ENCODE data around the gene ENOPH1. TPM values are rescaled to one million over a fixed set of nuclear protein-coding genes. Genes with fewer than 3 reads are reported as not detected.

The ENOPH1 gene
- total RNA-seq, 3 donors from 2014 or later (not counting 1 experiment from before 2014, with no cell fraction given) = 21.0 to 26.1 (median 25.0) TPM

DNA sequence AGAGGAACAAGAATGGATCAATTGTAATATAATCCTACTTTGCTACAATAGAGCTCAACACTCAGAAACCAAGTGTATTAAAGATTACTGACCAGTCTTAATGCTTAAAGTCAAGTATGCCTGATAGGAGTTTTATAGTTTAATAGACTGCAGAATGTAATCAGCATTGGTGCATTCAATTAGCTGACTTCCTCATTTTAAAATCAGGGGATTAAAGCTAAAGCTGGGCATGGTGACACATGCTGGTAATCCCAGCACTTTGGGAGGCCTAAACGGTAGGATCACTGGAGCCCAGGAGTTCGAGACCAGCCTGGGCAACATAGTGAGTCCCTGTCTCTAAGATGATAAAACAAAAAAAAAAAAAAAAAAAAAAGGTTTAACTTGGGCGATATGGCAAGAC is 10.9 kb upstream of the ENOPH1 start:
- Histone ChIP-seq H3K9me3 (ENCODE audit: control insufficient read depth, insufficient read depth, low read length) (no peaks in the 10 kb centered on the region), H3K27ac (ENCODE audit: low read length) (no peak overlapping the region), H3K4me1 (ENCODE audit: control insufficient read depth, insufficient read depth, low read length) (peaks cover 5% of the 10 kb centered on the region), H3K4me3 (ENCODE audit: low read length) (no peak overlapping the region), H3K27me3 (ENCODE audit: control insufficient read depth, insufficient read depth, low read length) (no peaks in the 10 kb centered on the region), H3K36me3 (ENCODE audit: control insufficient read depth, insufficient read depth, low read length) (peaks cover 24% of the 10 kb centered on the region)
- Mint-ChIP-seq H3K27me3 (ENCODE audit: low read depth in 2 of 2) (peaks cover 0 to 6% of the 10 kb centered on the region in 2 donors), H3K4me1 (peaks cover 25 to 33% of the 10 kb centered on the region in 2 donors), H3K4me3 (no peak overlapping the region), H3K27ac (peak overlapping the region in 1 of 2 donors; percentile 16), H3K36me3 (peaks cover 7% of the 10 kb centered on the region), H3K9me3 (no peaks in the 10 kb centered on the region)
- intact Hi-C loops (cut with micrococcal nuclease) = no loop called here
- TF ChIP-seq, protein P1, sequence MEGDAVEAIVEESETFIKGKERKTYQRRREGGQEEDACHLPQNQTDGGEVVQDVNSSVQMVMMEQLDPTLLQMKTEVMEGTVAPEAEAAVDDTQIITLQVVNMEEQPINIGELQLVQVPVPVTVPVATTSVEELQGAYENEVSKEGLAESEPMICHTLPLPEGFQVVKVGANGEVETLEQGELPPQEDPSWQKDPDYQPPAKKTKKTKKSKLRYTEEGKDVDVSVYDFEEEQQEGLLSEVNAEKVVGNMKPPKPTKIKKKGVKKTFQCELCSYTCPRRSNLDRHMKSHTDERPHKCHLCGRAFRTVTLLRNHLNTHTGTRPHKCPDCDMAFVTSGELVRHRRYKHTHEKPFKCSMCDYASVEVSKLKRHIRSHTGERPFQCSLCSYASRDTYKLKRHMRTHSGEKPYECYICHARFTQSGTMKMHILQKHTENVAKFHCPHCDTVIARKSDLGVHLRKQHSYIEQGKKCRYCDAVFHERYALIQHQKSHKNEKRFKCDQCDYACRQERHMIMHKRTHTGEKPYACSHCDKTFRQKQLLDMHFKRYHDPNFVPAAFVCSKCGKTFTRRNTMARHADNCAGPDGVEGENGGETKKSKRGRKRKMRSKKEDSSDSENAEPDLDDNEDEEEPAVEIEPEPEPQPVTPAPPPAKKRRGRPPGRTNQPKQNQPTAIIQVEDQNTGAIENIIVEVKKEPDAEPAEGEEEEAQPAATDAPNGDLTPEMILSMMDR (IDR thresholded peaks at IDR 0.05) = no peak
- ATAC-seq (no peak), DNase-seq (no peak)
- WGBS (ENCODE audit: insufficient coverage) = 30% methylated on average over 1 of the region's 3 CpGs

DNA sequence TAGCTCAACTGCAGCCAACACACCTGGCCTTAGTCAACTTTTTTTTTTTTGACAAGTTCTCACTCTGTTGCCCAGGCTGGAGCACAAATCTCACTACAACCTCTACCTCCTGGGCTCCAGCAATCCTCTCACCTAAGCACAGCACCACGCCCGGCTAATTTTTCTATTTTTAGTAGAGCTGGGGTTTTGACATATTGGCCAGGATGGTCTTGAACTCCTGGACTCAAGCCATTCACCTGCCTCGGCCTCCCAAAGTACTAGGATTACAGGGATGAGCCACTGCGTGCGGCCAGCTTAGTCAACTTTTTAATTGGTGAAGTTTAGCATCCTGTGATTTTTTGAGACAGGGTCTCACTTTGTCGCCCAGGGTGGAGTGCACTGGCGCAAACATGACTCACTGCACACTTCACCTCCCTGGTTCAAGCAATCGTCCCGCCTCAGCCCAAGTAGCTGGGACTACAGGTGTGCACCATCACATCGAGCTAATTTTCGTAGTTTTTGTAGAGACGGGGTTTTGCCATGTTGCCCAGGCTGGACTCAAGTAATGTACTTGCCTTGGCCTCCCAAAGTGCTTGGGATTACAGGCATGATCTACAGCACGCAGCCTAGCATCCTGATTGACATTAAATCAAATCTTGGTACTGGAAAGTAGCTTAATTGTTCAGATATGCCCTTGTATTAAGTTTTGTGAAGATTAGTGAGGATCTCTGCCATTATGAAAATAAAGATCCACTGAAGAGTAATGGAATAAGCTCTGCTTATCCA is 8.4 kb upstream of the ENOPH1 start:
- no peak for DNase-seq
- H3K27me3 Mint-ChIP-seq (ENCODE audit: low read depth in 2 of 2) = peaks cover 0 to 5% of the 10 kb centered on the region in 2 donors
- TF ChIP-seq, protein P1 (IDR thresholded peaks at IDR 0.05) = no peak
- H3K4me3 Mint-ChIP-seq = no peak overlapping the region
- WGBS (ENCODE audit: insufficient coverage) = 95% methylated on average over 11 of the region's 13 CpGs
- peak overlapping the region in 1 of 2 donors; percentile 96 for H3K27ac Mint-ChIP-seq
- intact Hi-C loops (cut with micrococcal nuclease) = loop anchor here (10.0 kb wide), 2 partner anchors 927 to 1033 kb away; partner anchors contain the start of genes HELQ and MRPS18C
- no peaks in the 10 kb centered on the region for H3K9me3 Mint-ChIP-seq
- no peak overlapping the region for H3K4me3 ChIP-seq (ENCODE audit: low read length)
- no peak overlapping the region for H3K27ac ChIP-seq (ENCODE audit: low read length)
- no peaks in the 10 kb centered on the region for H3K9me3 ChIP-seq (ENCODE audit: control insufficient read depth, insufficient read depth, low read length)
- peaks cover 32% of the 10 kb centered on the region in 2 donors for H3K4me1 Mint-ChIP-seq
- peaks cover 31% of the 10 kb centered on the region for H3K36me3 Mint-ChIP-seq
- H3K27me3 ChIP-seq (ENCODE audit: control insufficient read depth, insufficient read depth, low read length) = no peaks in the 10 kb centered on the region
- H3K4me1 ChIP-seq (ENCODE audit: control insufficient read depth, insufficient read depth, low read length) = peaks cover 3% of the 10 kb centered on the region
- ATAC-seq = no peak
- peaks cover 49% of the 10 kb centered on the region for H3K36me3 ChIP-seq (ENCODE audit: control insufficient read depth, insufficient read depth, low read length)

DNA sequence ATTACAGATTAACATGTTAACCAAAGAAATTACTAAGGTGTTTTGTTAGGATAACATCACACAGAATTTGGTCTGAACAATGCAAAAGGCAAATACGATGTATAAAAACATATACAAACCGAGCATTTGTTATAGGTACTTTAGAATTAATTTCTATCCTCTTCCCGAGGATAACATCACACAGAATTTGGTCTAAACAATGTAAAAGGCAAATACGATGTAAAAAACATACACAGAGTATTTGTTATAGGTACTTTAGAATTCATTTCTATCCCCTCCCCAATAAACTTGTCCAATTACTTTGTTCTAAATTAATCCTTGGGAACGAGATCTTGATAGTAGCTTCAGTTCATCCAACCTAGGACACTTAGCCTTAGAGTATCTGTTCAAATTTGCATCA is 7.8 kb upstream of the ENOPH1 start:
- peaks cover 38% of the 10 kb centered on the region for H3K36me3 Mint-ChIP-seq
- TF ChIP-seq, protein P1 (IDR thresholded peaks at IDR 0.05) = no peak
- Histone ChIP-seq H3K4me1 (ENCODE audit: control insufficient read depth, insufficient read depth, low read length) (peaks cover 4% of the 10 kb centered on the region), H3K4me3 (ENCODE audit: low read length) (no peak overlapping the region), H3K27me3 (ENCODE audit: control insufficient read depth, insufficient read depth, low read length) (no peaks in the 10 kb centered on the region), H3K27ac (ENCODE audit: low read length) (no peak overlapping the region), H3K36me3 (ENCODE audit: control insufficient read depth, insufficient read depth, low read length) (peaks cover 50% of the 10 kb centered on the region), H3K9me3 (ENCODE audit: control insufficient read depth, insufficient read depth, low read length) (no peaks in the 10 kb centered on the region)
- ATAC-seq (no peak), DNase-seq (no peak)
- WGBS (ENCODE audit: insufficient coverage) = 100% methylated on average over 1 of the region's 5 CpGs
- peaks cover 0 to 5% of the 10 kb centered on the region in 2 donors for H3K27me3 Mint-ChIP-seq (ENCODE audit: low read depth in 2 of 2)
- peaks cover 38% of the 10 kb centered on the region in 2 donors for H3K4me1 Mint-ChIP-seq
- no peaks in the 10 kb centered on the region for H3K9me3 Mint-ChIP-seq
- no peak overlapping the region for H3K4me3 Mint-ChIP-seq
- H3K27ac Mint-ChIP-seq = peak overlapping the region; percentile 44 to 96
- intact Hi-C loops (cut with micrococcal nuclease) = loop anchor here (10.0 kb wide), 2 partner anchors 928 to 1032 kb away; partner anchors contain the start of genes HELQ and MRPS18C
